Bronchial epithelial cell (primary cell): ENCODE results near the gene MCM8. TPM values are rescaled to one million over a fixed set of nuclear protein-coding genes. Genes with fewer than 3 reads are reported as not detected.
A peak's percentile ranks its signal among the peaks of the same experiment; 100 is the strongest.

Source experiments
- DNase-seq: peaks from one replicate; pipeline ENCODE4 v3.0.0-alpha.2; 2010; ENCODE audit warnings: low read depth
- FAIRE-seq: peaks from 2 replicates; lab custom pipeline; 2011; peaks lifted over from hg19 to GRCh38; lab: Jason Lieb, UNC
- H3K27me3 ChIP-seq: 2 replicates; pipeline ENCODE4 v1.5.1; 2011; ENCODE audit warnings: low read length; ENCODE audit not compliant: control insufficient read depth, insufficient read depth
- H3K36me3 ChIP-seq: 2 replicates; pipeline ENCODE4 v1.5.1; 2011; ENCODE audit warnings: low read length; ENCODE audit not compliant: control insufficient read depth, insufficient read depth
- H3K4me3 ChIP-seq: 2 replicates; pipeline ENCODE4 v1.5.1; 2011; ENCODE audit warnings: mild to moderate bottlenecking, low read depth, low read length, control low read depth
- total RNA-seq: library from RNA; depleted of rRNA; stranded (reverse); fragments of >200 nt; gene quantifications from 2 replicates; pipeline ENCODE4 v1.2.1, GENCODE V29; 2014
- TF ChIP-seq, protein P1 (sequence below): IDR thresholded peaks from 2 replicates; pipeline ENCODE4 v1.5.1; 2011; ENCODE audit warnings: mild to moderate bottlenecking, moderate library complexity, low read length, control low read depth, inconsistent platforms; ENCODE audit not compliant: insufficient read depth, severe bottlenecking

The MCM8 gene
- total RNA-seq, 1 donor from 2014 or later: 2.1 TPM

DNA sequence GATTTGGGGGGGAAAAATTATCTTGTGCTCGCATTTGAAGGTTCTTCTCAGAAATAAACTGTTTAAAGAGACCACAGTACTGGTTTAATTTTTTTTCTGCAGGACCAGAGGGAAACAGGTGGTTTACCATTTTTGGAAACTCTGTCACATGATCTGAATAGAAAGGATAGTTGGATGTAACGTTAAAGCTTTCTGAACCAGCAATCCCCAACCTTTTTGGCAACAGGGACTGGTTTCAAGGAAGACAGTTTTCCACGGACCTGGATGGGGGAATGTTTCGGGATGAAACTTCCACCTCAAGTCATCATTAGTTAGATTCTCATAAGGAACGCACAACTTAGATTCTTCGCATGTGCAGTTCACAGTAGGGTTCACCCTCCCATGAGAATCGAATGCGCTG, 50.4 kb downstream of the MCM8 start:
- TF ChIP-seq, protein P1, sequence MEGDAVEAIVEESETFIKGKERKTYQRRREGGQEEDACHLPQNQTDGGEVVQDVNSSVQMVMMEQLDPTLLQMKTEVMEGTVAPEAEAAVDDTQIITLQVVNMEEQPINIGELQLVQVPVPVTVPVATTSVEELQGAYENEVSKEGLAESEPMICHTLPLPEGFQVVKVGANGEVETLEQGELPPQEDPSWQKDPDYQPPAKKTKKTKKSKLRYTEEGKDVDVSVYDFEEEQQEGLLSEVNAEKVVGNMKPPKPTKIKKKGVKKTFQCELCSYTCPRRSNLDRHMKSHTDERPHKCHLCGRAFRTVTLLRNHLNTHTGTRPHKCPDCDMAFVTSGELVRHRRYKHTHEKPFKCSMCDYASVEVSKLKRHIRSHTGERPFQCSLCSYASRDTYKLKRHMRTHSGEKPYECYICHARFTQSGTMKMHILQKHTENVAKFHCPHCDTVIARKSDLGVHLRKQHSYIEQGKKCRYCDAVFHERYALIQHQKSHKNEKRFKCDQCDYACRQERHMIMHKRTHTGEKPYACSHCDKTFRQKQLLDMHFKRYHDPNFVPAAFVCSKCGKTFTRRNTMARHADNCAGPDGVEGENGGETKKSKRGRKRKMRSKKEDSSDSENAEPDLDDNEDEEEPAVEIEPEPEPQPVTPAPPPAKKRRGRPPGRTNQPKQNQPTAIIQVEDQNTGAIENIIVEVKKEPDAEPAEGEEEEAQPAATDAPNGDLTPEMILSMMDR: no peak
- Histone ChIP-seq H3K36me3 (no peaks in the 10 kb centered on the region), H3K4me3 (no peak overlapping the region), H3K27me3 (no peaks in the 10 kb centered on the region)
- DNase-seq (no peak), FAIRE-seq (peak; percentile 93)

DNA sequence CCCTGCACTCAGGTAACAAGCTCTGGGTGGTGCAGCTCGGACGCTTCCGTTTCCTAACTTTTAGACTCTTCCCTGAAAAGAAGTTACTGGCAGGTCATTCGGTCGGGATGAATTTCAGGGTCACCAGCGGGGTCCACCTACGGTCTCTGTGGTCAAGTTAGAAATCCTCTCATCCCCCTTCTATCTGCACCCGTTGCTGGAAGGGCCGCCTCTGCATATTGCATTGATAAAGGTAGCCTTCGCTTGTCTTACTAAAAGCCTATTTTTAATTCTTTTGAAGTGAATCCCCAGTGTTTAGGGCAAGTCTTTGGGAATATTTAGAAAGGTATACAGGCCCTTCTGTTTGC, 56.1 kb downstream of the MCM8 start:
- Histone ChIP-seq H3K36me3 (peaks cover 6% of the 10 kb centered on the region), H3K4me3 (peak overlapping the region; percentile 75), H3K27me3 (no peaks in the 10 kb centered on the region)
- TF ChIP-seq, protein P1: no peak
- no peak for FAIRE-seq
- DNase-seq: no peak

DNA sequence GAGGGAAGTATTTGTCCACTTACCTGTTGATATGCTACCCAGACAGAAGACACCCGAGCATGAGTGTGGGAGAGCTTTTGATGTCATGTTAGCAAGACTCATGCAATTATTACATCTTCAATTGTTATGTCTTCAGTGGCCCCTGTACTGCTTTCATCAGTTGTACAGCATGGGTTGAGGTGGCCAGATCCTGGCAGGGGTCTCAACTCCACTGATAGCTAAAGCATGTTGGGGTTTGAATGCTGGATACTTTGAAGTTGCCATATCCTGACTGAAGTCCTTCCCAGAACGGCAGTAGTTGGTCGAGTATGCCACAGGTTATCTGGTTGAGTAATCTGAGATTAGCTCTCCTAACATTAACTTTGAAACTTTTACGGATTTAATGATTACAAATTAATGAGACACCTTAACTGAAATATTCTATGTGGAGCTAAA, 56.7 kb downstream of the MCM8 start:
- TF ChIP-seq, protein P1: no peak
- peak; percentile 23 for DNase-seq
- no peak for FAIRE-seq
- H3K4me3 ChIP-seq: peak overlapping the region; percentile 75
- H3K36me3 ChIP-seq: peaks cover 6% of the 10 kb centered on the region
- no peaks in the 10 kb centered on the region for H3K27me3 ChIP-seq

DNA sequence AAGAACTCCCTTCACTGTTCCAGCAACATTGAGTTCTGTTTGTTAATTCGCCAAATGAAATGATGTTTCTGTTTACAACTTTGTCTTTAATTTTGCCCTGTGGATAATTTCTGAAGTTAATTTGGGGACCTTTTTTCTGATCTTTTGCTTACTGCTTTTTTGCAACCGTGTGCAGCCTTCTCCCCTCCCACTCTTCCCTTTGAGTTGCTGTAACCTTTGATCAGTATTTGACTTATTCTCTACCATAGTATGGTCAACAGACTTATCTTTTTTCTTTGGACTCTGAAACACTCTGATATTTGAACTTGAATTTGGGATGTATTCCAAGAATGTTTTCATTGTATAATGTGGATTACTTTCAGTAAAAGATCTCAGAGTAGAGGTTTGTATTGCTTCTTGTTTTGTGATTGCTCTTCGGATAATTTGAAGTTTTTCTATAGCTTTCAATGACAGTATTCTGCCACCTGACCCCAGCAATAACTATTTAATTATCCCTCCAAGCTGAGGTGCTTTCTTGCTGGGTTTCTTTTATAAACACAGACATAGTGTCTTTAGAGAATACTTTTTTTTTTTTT, 57.2 kb downstream of the MCM8 start:
- TF ChIP-seq, protein P1: no peak
- Histone ChIP-seq H3K36me3 (peaks cover 6% of the 10 kb centered on the region), H3K27me3 (no peaks in the 10 kb centered on the region), H3K4me3 (peak overlapping the region; percentile 75)
- FAIRE-seq (no peak), DNase-seq (peak; percentile 7)

DNA sequence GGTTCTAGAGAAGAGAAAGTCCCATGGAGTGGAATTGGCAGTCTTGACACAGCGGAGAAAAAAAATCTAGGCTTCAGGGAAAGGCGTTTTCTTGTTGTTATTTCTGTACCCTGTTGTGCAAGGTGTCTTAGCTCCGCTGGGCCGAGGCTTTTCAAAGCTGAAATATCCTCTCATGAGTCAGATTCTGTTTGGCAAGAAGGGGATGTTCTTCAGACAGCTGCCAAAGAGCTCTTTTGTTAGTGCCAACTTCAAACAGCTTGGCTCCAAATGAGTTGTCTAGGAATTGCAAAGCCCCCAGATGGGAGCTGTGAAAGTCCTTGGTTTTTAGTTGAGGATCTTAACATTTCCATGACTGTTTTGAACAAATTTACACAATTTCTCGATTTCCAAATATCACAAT, 57.8 kb downstream of the MCM8 start:
- peaks cover 7% of the 10 kb centered on the region for H3K36me3 ChIP-seq
- no peak overlapping the region for H3K4me3 ChIP-seq
- FAIRE-seq: peak; percentile 89
- TF ChIP-seq, protein P1: no peak
- DNase-seq: peak; percentile 98
- no peaks in the 10 kb centered on the region for H3K27me3 ChIP-seq

DNA sequence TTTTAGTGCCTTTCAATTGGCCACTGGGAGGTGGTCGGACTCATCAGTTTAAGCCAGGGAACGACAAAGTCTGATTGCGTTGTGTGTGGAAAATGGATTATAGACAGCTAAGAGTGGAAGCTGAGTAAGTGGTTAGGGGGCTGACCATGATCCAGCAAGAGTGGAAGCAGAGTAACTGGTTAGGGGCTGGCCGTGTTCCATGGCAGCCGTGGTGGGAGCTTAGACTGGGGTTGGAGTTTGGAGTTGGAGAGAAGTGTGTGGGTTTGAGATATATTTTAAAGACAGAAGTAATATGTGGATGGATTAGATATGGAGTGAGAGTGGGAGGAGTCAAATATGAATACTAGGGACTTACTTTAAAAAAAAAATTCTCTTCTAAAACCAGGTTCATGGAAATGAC, 61.7 kb downstream of the MCM8 start:
- Histone ChIP-seq H3K36me3 (peaks cover 9% of the 10 kb centered on the region), H3K4me3 (no peak overlapping the region), H3K27me3 (no peaks in the 10 kb centered on the region)
- FAIRE-seq (no peak), DNase-seq (no peak)
- TF ChIP-seq, protein P1: no peak
